Ishikawa (cell line): Measurements from ENCODE around the gene IL36G.

Experiments
- CEBPB ChIP-seq: IDR thresholded peaks from 2 replicates; pipeline ENCODE4 v1.6.1; 2012
- CREB1 ChIP-seq: IDR thresholded peaks from 2 replicates; pipeline ENCODE4 v1.6.1; 2012; ENCODE audit warnings: low read depth
- EGR1 ChIP-seq: IDR thresholded peaks from 2 replicates; pipeline ENCODE4 v1.6.1; 2012
- EP300 ChIP-seq: IDR thresholded peaks from 2 replicates; pipeline ENCODE4 v1.6.1; 2012; ENCODE audit warnings: borderline replicate concordance
- FOXM1 ChIP-seq: IDR thresholded peaks from 2 replicates; pipeline ENCODE4 v1.6.1; 2012; ENCODE audit warnings: low read depth, borderline replicate concordance
- MAX ChIP-seq: IDR thresholded peaks from 2 replicates; pipeline ENCODE4 v1.6.1; 2012
- NFIC ChIP-seq: IDR thresholded peaks from 2 replicates; pipeline ENCODE4 v1.6.1; 2012
- RAD21 ChIP-seq: IDR thresholded peaks from 2 replicates; pipeline ENCODE4 v1.6.1; 2012; ENCODE audit warnings: low read depth
- REST ChIP-seq: IDR thresholded peaks from 2 replicates; pipeline ENCODE4 v1.6.1; 2012; ENCODE audit warnings: low read depth, mild to moderate bottlenecking
- TAF1 ChIP-seq: IDR thresholded peaks from 2 replicates; pipeline ENCODE4 v1.6.1; 2012; ENCODE audit warnings: low read depth, mild to moderate bottlenecking
- TCF12 ChIP-seq: IDR thresholded peaks from 2 replicates; pipeline ENCODE4 v1.6.1; 2012; ENCODE audit warnings: low read depth
- TEAD4 ChIP-seq: IDR thresholded peaks from 2 replicates; pipeline ENCODE4 v1.6.1; 2012
- YY1 ChIP-seq: IDR thresholded peaks from 2 replicates; pipeline ENCODE4 v1.6.1; 2012; ENCODE audit warnings: low read depth
- ZBTB7A ChIP-seq: IDR thresholded peaks from 2 replicates; pipeline ENCODE4 v1.6.1; 2012; ENCODE audit warnings: low read depth
- TF ChIP-seq, protein P1 (sequence below): IDR thresholded peaks from 2 replicates; pipeline ENCODE4 v1.6.1; 2012

IL36G gene

DNA sequence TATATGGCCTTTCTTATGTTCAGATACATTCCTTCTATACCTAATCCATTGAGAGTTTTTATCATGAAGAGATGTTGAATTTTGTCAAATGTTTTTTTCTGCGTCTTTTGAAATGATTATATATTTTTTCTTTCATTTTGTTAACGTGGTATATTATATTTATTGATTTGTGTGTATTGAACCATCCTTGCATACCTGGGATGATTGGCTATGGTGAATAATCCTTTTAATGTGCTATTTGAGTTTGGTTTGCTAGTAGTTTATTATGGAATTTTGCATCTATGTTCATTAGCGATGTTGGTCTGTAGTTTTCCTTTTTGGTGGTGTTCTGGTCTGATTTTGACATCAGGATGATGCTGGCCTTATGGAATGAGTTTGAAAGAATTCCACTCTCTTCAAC is 11.8 kb downstream of the IL36G start:
- TF ChIP-seq, protein P1, sequence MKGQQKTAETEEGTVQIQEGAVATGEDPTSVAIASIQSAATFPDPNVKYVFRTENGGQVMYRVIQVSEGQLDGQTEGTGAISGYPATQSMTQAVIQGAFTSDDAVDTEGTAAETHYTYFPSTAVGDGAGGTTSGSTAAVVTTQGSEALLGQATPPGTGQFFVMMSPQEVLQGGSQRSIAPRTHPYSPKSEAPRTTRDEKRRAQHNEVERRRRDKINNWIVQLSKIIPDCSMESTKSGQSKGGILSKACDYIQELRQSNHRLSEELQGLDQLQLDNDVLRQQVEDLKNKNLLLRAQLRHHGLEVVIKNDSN = no peak
- TF ChIP-seq REST = no peak
- no peak for TF ChIP-seq TAF1
- TF ChIP-seq EGR1 = no peak
- no peak for TF ChIP-seq CEBPB
- TF ChIP-seq RAD21 = no peak
- TF ChIP-seq FOXM1 = no peak
- TF ChIP-seq MAX = no peak
- TF ChIP-seq TEAD4 = no peak
- TF ChIP-seq EP300 = no peak
- TF ChIP-seq YY1 = no peak
- no peak for TF ChIP-seq ZBTB7A
- no peak for TF ChIP-seq CREB1
- no peak for TF ChIP-seq NFIC
- TF ChIP-seq TCF12 = no peak

- no peak for TF ChIP-seq EP300
- TF ChIP-seq TEAD4 = no peak
- TF ChIP-seq RAD21 = no peak
- no peak for TF ChIP-seq ZBTB7A
- no peak for TF ChIP-seq EGR1
- no peak for TF ChIP-seq REST
- no peak for TF ChIP-seq TCF12
- TF ChIP-seq YY1 = no peak
- TF ChIP-seq CREB1 = no peak
- TF ChIP-seq NFIC = no peak
- TF ChIP-seq MAX = no peak
- TF ChIP-seq CEBPB = no peak
- TF ChIP-seq, protein P1 = no peak
- no peak for TF ChIP-seq FOXM1
- no peak for TF ChIP-seq TAF1
Measured at GRCh38 chr2:112993831-112994230, 16.0 kb downstream of the IL36G start.

DNA sequence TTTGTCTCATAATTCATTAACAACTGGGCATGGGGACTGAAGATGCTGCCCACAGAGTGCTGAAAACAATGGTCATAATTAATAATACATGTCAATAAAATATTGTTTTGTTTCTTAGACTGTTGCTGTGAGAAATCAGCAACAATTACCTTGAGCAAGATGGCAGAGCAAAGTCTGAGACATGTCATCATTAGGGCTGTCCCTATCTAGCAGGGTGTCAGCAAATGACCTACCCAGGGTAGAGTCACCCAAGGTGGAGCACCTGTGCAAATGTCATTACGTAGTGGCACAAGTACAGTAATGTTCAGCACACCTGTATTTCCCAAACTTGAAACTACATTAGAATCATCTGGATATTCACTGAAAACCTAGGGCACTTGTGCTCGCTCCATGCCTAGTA is 16.8 kb downstream of the IL36G start:
- no peak for TF ChIP-seq MAX
- no peak for TF ChIP-seq EGR1
- TF ChIP-seq FOXM1 = no peak
- TF ChIP-seq TCF12 = no peak
- no peak for TF ChIP-seq REST
- no peak for TF ChIP-seq TEAD4
- no peak for TF ChIP-seq CREB1
- TF ChIP-seq, protein P1 = no peak
- TF ChIP-seq NFIC = no peak
- no peak for TF ChIP-seq TAF1
- no peak for TF ChIP-seq ZBTB7A
- TF ChIP-seq RAD21 = no peak
- no peak for TF ChIP-seq EP300

GRCh38 chr2:112995346-112995920 is 17.6 kb downstream of the IL36G start:
- TF ChIP-seq, protein P1 = no peak
- TF ChIP-seq FOXM1 = no peak
- no peak for TF ChIP-seq CEBPB
- TF ChIP-seq TEAD4 = no peak
- no peak for TF ChIP-seq NFIC
- TF ChIP-seq MAX = no peak
- TF ChIP-seq TCF12 = no peak
- no peak for TF ChIP-seq EGR1
- no peak for TF ChIP-seq TAF1
- no peak for TF ChIP-seq ZBTB7A
- TF ChIP-seq CREB1 = no peak
- TF ChIP-seq YY1 = no peak
